H1 (cell line): Measurements from ENCODE around the gene THAP5. TPM values are rescaled to one million over a fixed set of nuclear protein-coding genes. Genes with fewer than 3 reads are reported as not detected.

Source experiments
- CTCF ChIA-PET: fragments of 300-600 bp; sonication (Branson Sonifier 250); formaldehyde crosslinking; loops from one replicate; lab custom pipeline; 2021; ENCODE audit not compliant: partially characterized antibody; lab: Charles Lee
- POLR2A ChIA-PET: fragments of 300-600 bp; sonication (Branson Sonifier 250); formaldehyde crosslinking; loops from one replicate; lab custom pipeline; 2021; ENCODE audit warnings: inconsistent platforms; ENCODE audit not compliant: partially characterized antibody; lab: Charles Lee
- DNase-seq, 2 experiments: peaks; one replicate each; pipeline versions ENCODE4 v3.0.0 to v3.0.0-alpha.2; 2010 to 2022; ENCODE audit warnings: low spot score in 2 of 2, low read depth in 1 of 2, mixed read lengths in 1 of 2
- FAIRE-seq: peaks from 2 replicates; lab custom pipeline; 2011; peaks lifted over from hg19 to GRCh38; lab: Jason Lieb, UNC
- H2AFZ ChIP-seq: 2 replicates; pipeline ENCODE4 v1.8.1; 2012; ENCODE audit warnings: low read length, inconsistent platforms
- H2AK5ac ChIP-seq: 2 replicates; pipeline ENCODE4 v1.6.1; 2013; ENCODE audit warnings: low read depth, low read length
- H2BK120ac ChIP-seq: replicated peaks from 2 replicates; pipeline ENCODE3; 2013; ENCODE audit warnings: low read depth, low read length, inconsistent platforms
- H2BK12ac ChIP-seq: 2 replicates; pipeline ENCODE4 v1.6.1; 2013; ENCODE audit warnings: low read depth, low read length
- H2BK15ac ChIP-seq: 2 replicates; pipeline ENCODE4 v1.6.1; 2013; ENCODE audit warnings: low read length
- H2BK20ac ChIP-seq: 2 replicates; pipeline ENCODE4 v1.6.1; 2013; ENCODE audit warnings: low read length
- H2BK5ac ChIP-seq: 2 replicates; pipeline ENCODE4 v1.6.1; 2013; ENCODE audit warnings: low read depth, low read length
- H3K14ac ChIP-seq: 2 replicates; pipeline ENCODE4 v1.6.1; 2013; ENCODE audit warnings: inconsistent platforms; ENCODE audit not compliant: insufficient read length
- H3K18ac ChIP-seq: 2 replicates; pipeline ENCODE4 v1.6.1; 2013; ENCODE audit warnings: low read length; ENCODE audit errors: extremely low read depth
- H3K23ac ChIP-seq: 2 replicates; pipeline ENCODE4 v1.6.1; 2013; ENCODE audit warnings: inconsistent platforms; ENCODE audit not compliant: insufficient read length
- H3K23me2 ChIP-seq: 2 replicates; pipeline ENCODE4 v1.6.1; 2013; ENCODE audit warnings: low read depth, low read length
- H3K27ac ChIP-seq: 2 replicates; pipeline ENCODE4 v1.6.1; 2011; ENCODE audit warnings: low read depth, low read length, inconsistent platforms
- H3K27me3 ChIP-seq, 4 experiments: replicated peaks in 1 of 4; 1 replicate in 1 of 4; 2 replicates in 3 of 4; pipeline versions ENCODE4 v1.6.1 to v1.8.1; 2011 to 2013; ENCODE audit warnings: low read length in 3 of 4, mild to moderate bottlenecking in 3 of 4, inconsistent platforms in 2 of 4, mixed read lengths in 2 of 4, moderate library complexity in 1 of 4; ENCODE audit not compliant: control insufficient read depth in 3 of 4, insufficient read depth in 3 of 4; ENCODE audit errors: extremely low read depth in 1 of 4
- H3K36me3 ChIP-seq, 4 experiments: 2 replicates each; pipeline versions ENCODE4 v1.6.1 to v1.8.1; 2011 to 2013; ENCODE audit warnings: mild to moderate bottlenecking in 4 of 4, low read length in 3 of 4, moderate library complexity in 2 of 4, control low read depth in 1 of 4, inconsistent platforms in 1 of 4; ENCODE audit not compliant: insufficient read depth in 4 of 4, control insufficient read depth in 2 of 4
- H3K4ac ChIP-seq: replicated peaks from 2 replicates; pipeline ENCODE3; 2013; ENCODE audit warnings: low read length, low read depth, mixed read lengths, inconsistent platforms; ENCODE audit not compliant: insufficient read length
- H3K4me1 ChIP-seq, 4 experiments: replicated peaks in 1 of 4; 1 replicate in 1 of 4; 2 replicates in 3 of 4; pipeline versions ENCODE4 v1.6.1 to v1.8.1; 2011 to 2013; ENCODE audit warnings: low read length in 3 of 4, inconsistent platforms in 2 of 4, mixed read lengths in 1 of 4; ENCODE audit not compliant: insufficient read depth in 4 of 4, control insufficient read depth in 3 of 4
- H3K4me2 ChIP-seq, 2 experiments: 2 replicates each; pipeline versions ENCODE4 v1.6.1 to v1.8.1; 2011 to 2013; ENCODE audit warnings: low read depth in 2 of 2, low read length in 2 of 2, control low read depth in 1 of 2, inconsistent platforms in 1 of 2, mild to moderate bottlenecking in 1 of 2; ENCODE audit not compliant: insufficient read depth in 1 of 2
- H3K4me3 ChIP-seq, 4 experiments: fragments of 200-600, 300-600 bp in 1 of 4; sonication (generic), shearing (Covaris generic), sonication (Bioruptor Twin) in 1 of 4; 2 replicates each; pipeline versions ENCODE4 v1.5.1 to v1.8.1; 2011 to 2016; ENCODE audit warnings: low read length in 4 of 4, low read depth in 3 of 4, control low read depth in 2 of 4, inconsistent platforms in 2 of 4, mild to moderate bottlenecking in 2 of 4, mixed read lengths in 1 of 4, moderate library complexity in 1 of 4; ENCODE audit not compliant: insufficient read depth in 2 of 4; ENCODE audit errors: extremely low read depth in 1 of 4
- H3K56ac ChIP-seq: replicated peaks from 2 replicates; pipeline ENCODE3; 2013; ENCODE audit warnings: low read depth, mild to moderate bottlenecking, mixed read lengths, low read length, inconsistent platforms; ENCODE audit not compliant: insufficient read length
- H3K79me1 ChIP-seq: 2 replicates; pipeline ENCODE4 v1.6.1; 2013; ENCODE audit warnings: low read depth, low read length, control low read depth
- H3K79me2 ChIP-seq, 2 experiments: 2 replicates each; pipeline versions ENCODE4 v1.6.1 to v1.8.1; 2012 to 2013; ENCODE audit warnings: low read length in 2 of 2, mild to moderate bottlenecking in 2 of 2, inconsistent platforms in 1 of 2; ENCODE audit not compliant: insufficient read depth in 2 of 2, control insufficient read depth in 1 of 2
- H3K9ac ChIP-seq, 4 experiments: replicated peaks in 1 of 4; 1 replicate in 1 of 4; 2 replicates in 3 of 4; pipeline versions ENCODE4 v1.6.1 to v1.8.1; 2011 to 2013; ENCODE audit warnings: low read depth in 3 of 4, low read length in 3 of 4, control low read depth in 2 of 4, mild to moderate bottlenecking in 2 of 4, moderate library complexity in 2 of 4, inconsistent platforms in 1 of 4; ENCODE audit errors: extremely low read depth in 1 of 4
- H3K9me3 ChIP-seq, 2 experiments: 2 replicates each; pipeline versions ENCODE4 v1.6.1 to v1.8.1; 2012 to 2013; ENCODE audit warnings: mild to moderate bottlenecking in 2 of 2, moderate library complexity in 2 of 2, control low read depth in 1 of 2, inconsistent platforms in 1 of 2, low read depth in 1 of 2, low read length in 1 of 2, mixed read lengths in 1 of 2; ENCODE audit not compliant: insufficient read depth in 2 of 2
- H4K20me1 ChIP-seq, 2 experiments: replicated peaks in 1 of 2; 2 replicates each; pipeline versions ENCODE3 to v1.8.1; 2011 to 2013; ENCODE audit warnings: inconsistent platforms in 2 of 2, low read length in 2 of 2, mild to moderate bottlenecking in 1 of 2; ENCODE audit not compliant: insufficient read depth in 2 of 2, control insufficient read depth in 1 of 2
- H4K5ac ChIP-seq: 2 replicates; pipeline ENCODE4 v1.6.1; 2013; ENCODE audit warnings: low read length, low read depth, mixed read lengths, inconsistent platforms; ENCODE audit not compliant: insufficient read length
- H4K8ac ChIP-seq: 2 replicates; pipeline ENCODE4 v1.8.0; 2013; ENCODE audit warnings: mild to moderate bottlenecking, moderate library complexity, low read length, inconsistent platforms; ENCODE audit not compliant: insufficient read depth; ENCODE audit errors: extremely low read depth
- H4K91ac ChIP-seq: replicated peaks from 2 replicates; pipeline ENCODE3; 2013; ENCODE audit warnings: low read length, mixed read lengths, inconsistent platforms; ENCODE audit not compliant: insufficient read length
- ASH2L ChIP-seq: fragments of 200-600, 300-600 bp; sonication (generic); IDR thresholded peaks from one replicate; pipeline ENCODE4 v1.7.1; 2017; ENCODE audit warnings: low read length
- BCL11A ChIP-seq, 2 experiments: IDR thresholded peaks; one replicate each; pipeline ENCODE4 v1.6.1; 2011; ENCODE audit warnings: low read depth in 2 of 2, low read length in 2 of 2, mild to moderate bottlenecking in 2 of 2
- CBX5 ChIP-seq: fragments of 300-800, 300-1000 bp; sonication (generic); IDR thresholded peaks from 2 replicates; pipeline ENCODE4 v1.7.1; 2016; ENCODE audit warnings: antibody characterized with exemption, low read length, low read depth
- CREB1 ChIP-seq: IDR thresholded peaks from 2 replicates; pipeline ENCODE4 v1.6.1; 2012; ENCODE audit warnings: inconsistent platforms
- EZH2 ChIP-seq: fragments of 200-600 bp; sonication (generic); IDR thresholded peaks from 2 replicates; pipeline ENCODE4 v1.7.1; 2012; ENCODE audit warnings: low read depth, mild to moderate bottlenecking, moderate library complexity, low read length, inconsistent platforms; ENCODE audit not compliant: severe bottlenecking
- HDAC2 ChIP-seq, 2 experiments: fragments of 300-600 bp in 1 of 2; sonication (generic) in 1 of 2; IDR thresholded peaks; 2 replicates each; pipeline ENCODE4 v1.6.1; 2011 to 2012; ENCODE audit warnings: low read depth in 2 of 2, low read length in 2 of 2, mild to moderate bottlenecking in 2 of 2, moderate library complexity in 2 of 2, borderline replicate concordance in 1 of 2, inconsistent platforms in 1 of 2
- KDM1A ChIP-seq: fragments of 200-600, 300-600 bp; sonication (generic); IDR thresholded peaks from 2 replicates; pipeline ENCODE4 v1.7.1; 2016; ENCODE audit warnings: mild to moderate bottlenecking, low read length, borderline replicate concordance
- RBBP5 ChIP-seq: IDR thresholded peaks from 2 replicates; pipeline ENCODE4 v1.7.1; 2012; ENCODE audit warnings: low read depth, mild to moderate bottlenecking, inconsistent platforms, low read length, moderate library complexity, borderline replicate concordance
- SUZ12 ChIP-seq: fragments of 200-600 bp; sonication (generic); IDR thresholded peaks from 2 replicates; pipeline ENCODE4 v1.6.1; 2012; ENCODE audit warnings: mild to moderate bottlenecking, inconsistent platforms, low read length, moderate library complexity, mixed read lengths
- WGBS, 2 experiments: shearing (Covaris generic) in 1 of 2; methylation state at CpG; one replicate each; pipeline versions ENCODE4 v1.1.6 to v1.1.7; 2013 to 2015; ENCODE audit warnings: low lambda C conversion rate in 2 of 2, mixed read lengths in 2 of 2, inconsistent platforms in 1 of 2, low coverage in 1 of 2, missing lambda C conversion rate in 1 of 2; ENCODE audit not compliant: insufficient replicate concordance in 2 of 2, insufficient coverage in 1 of 2, insufficient read length in 1 of 2; ENCODE audit errors: extremely low coverage in 1 of 2, missing lambda C conversion rate in 1 of 2; 5-methylcytosine and 5-hydroxymethylcytosine counted together
- polyA plus RNA-seq, 7 experiments: library from polyadenylated mRNA; depleted of rRNA in 3 of 7; stranded (reverse) in 5 of 7; unstranded in 2 of 7; fragments of >200 nt in 5 of 7; fragments of 200-250 nt in 2 of 7; gene quantifications; 1 replicate in 5 of 7; 2 replicates in 1 of 7; 4 replicates in 1 of 7; pipeline versions ENCODE4 v1.2.1 to v1.2.3, GENCODE V29; 2011 to 2013; ENCODE audit warnings: missing spikeins in 2 of 7, mixed read lengths in 2 of 7
- total RNA-seq: library from RNA; stranded (reverse); fragmentation: NEBNext Ultra II Directional; extraction: Animal tissue kit (Norgen Biotek cat#: 25700); gene quantifications from 2 replicates; pipeline ENCODE4 v1.2.1, GENCODE V29; 2021
- TF ChIP-seq, protein P1 (sequence below), 3 experiments: IDR thresholded peaks; 1 replicate in 2 of 3; 2 replicates in 1 of 3; pipeline versions ENCODE4 v1.5.1 to v1.6.1; 2011; ENCODE audit warnings: low read length in 3 of 3, mild to moderate bottlenecking in 3 of 3, inconsistent platforms in 2 of 3, low read depth in 1 of 3, moderate library complexity in 1 of 3; ENCODE audit not compliant: insufficient read depth in 1 of 3; ENCODE audit errors: control extremely low read depth in 1 of 3

THAP5 gene
- total and polyA plus RNA-seq, 2 of the 8 experiments (the other 6 are each of a cell fraction or from before 2014, with no cell fraction given), result 3.9 to 24.2 TPM

DNA sequence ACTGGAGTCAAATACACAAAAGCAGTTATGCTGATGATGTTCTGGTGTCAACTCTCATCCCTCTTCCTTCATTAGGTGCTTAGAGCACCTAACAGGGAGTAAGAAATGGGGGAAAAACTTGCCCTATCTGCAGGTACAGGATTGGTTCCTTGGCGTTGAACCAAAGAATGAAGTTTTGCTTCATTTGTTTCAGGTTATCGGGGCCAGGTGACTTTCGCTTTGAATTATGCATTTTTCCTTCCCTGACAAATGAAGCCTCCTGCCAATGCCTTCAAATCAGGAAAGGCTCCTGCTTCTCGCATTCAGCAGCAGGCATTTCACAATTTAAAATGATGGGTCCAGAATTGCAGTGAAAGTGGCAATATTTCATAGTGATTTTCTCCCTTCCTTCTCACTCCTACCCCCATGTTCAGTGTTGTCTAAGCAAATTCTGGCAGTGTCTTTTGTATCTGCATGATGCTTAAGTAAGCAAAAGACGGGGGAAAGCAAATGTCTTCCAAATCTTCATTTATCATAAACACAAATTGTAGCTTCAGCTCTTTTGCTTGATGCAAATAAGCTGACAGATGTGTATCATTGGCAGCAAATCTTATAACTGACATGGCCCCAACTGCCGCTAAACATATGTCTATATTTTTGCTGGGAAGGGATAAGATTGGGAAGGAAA is 29.5 kb upstream of the THAP5 start:
- Histone ChIP-seq H2BK5ac (no peak overlapping the region), H3K4me3 (no peak overlapping the region), H2AFZ (no peak overlapping the region), H3K27me3 (no peaks in the 10 kb centered on the region), H4K8ac (no peak overlapping the region), H2BK12ac (no peak overlapping the region), H3K18ac (no peak overlapping the region), H4K5ac (no peak overlapping the region), H3K79me2 (no peaks in the 10 kb centered on the region), H3K4me2 (no peak overlapping the region), H3K23ac (no peak overlapping the region), H3K23me2 (no peaks in the 10 kb centered on the region), H3K4ac (no peak overlapping the region), H2BK20ac (no peak overlapping the region), H3K14ac (no peak overlapping the region), H4K20me1 (no peaks in the 10 kb centered on the region), H3K56ac (no peak overlapping the region), H3K27ac (no peak overlapping the region), H3K36me3 (no peaks in the 10 kb centered on the region), H2AK5ac (no peak overlapping the region), H2BK120ac (no peak overlapping the region), H3K4me1 (peaks cover 0 to 1% (median 0%) of the 10 kb centered on the region in 4 experiments; a peak in 3 of 7 replicates), H3K9me3 (no peaks in the 10 kb centered on the region), H2BK15ac (no peak overlapping the region), H3K9ac (no peak overlapping the region), H4K91ac (no peak overlapping the region), H3K79me1 (no peaks in the 10 kb centered on the region)
- DNase-seq (no peak), FAIRE-seq (no peak)
- ChIA-PET POLR2A (no interaction called here), CTCF (no interaction called here)
- 85% methylated on average over 6 of the region's 6 CpGs; no CpG with 5 or more reads in 1 of the 2 experiments for WGBS, 2 experiments
- TF ChIP-seq EZH2 (no peak), SUZ12 (no peak), CBX5 (no peak), CREB1 (no peak), HDAC2 (IDR thresholded peaks at IDR 0.05; ENCODE audit: borderline replicate concordance in 1 of 2, low read depth in 2 of 2, low read length in 2 of 2) (no peak), BCL11A (IDR thresholded peaks at IDR 0.05; ENCODE audit: low read depth in 2 of 2, low read length in 2 of 2) (no peak), RBBP5 (no peak), KDM1A (no peak), ASH2L (no peak)
- TF ChIP-seq, protein P1, sequence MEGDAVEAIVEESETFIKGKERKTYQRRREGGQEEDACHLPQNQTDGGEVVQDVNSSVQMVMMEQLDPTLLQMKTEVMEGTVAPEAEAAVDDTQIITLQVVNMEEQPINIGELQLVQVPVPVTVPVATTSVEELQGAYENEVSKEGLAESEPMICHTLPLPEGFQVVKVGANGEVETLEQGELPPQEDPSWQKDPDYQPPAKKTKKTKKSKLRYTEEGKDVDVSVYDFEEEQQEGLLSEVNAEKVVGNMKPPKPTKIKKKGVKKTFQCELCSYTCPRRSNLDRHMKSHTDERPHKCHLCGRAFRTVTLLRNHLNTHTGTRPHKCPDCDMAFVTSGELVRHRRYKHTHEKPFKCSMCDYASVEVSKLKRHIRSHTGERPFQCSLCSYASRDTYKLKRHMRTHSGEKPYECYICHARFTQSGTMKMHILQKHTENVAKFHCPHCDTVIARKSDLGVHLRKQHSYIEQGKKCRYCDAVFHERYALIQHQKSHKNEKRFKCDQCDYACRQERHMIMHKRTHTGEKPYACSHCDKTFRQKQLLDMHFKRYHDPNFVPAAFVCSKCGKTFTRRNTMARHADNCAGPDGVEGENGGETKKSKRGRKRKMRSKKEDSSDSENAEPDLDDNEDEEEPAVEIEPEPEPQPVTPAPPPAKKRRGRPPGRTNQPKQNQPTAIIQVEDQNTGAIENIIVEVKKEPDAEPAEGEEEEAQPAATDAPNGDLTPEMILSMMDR (IDR thresholded peaks at IDR 0.05; ENCODE audit: control extremely low read depth in 1 of 3, insufficient read depth in 1 of 3, low read depth in 1 of 3, low read length in 3 of 3), result no peak
